ENCODE data around the gene BHLHE23. TPM values are rescaled to one million over a fixed set of nuclear protein-coding genes. Genes with fewer than 3 reads are reported as not detected.

The BHLHE23 gene
- total RNA-seq, 2 experiments from 2014 or later = not detected

GRCh38 chr20:63042448-63043071, 35.8 kb upstream of the BHLHE23 start:
- no TSS peak for BruUV-seq (replicated peaks)
- H3K4me1 ChIP-seq (ENCODE audit: insufficient read depth, low read length, poor library complexity, severe bottlenecking) = no peaks in the 10 kb centered on the region
- H2AFZ ChIP-seq (ENCODE audit: low read length) = no peak overlapping the region
- H3K36me3 ChIP-seq (ENCODE audit: insufficient read depth, low read length) = no peaks in the 10 kb centered on the region
- H3K79me2 ChIP-seq (ENCODE audit: insufficient read depth, low read depth, low read length) = no peaks in the 10 kb centered on the region
- no peak overlapping the region for H3K4me3 ChIP-seq (ENCODE audit: low read depth, low read length, poor library complexity, severe bottlenecking)
- H4K20me1 ChIP-seq (ENCODE audit: insufficient read depth, low read length) = no peaks in the 10 kb centered on the region
- H3K9me2 ChIP-seq (ENCODE audit: insufficient read depth, low read length) = no peaks in the 10 kb centered on the region
- ChIA-PET CTCF (ENCODE audit: unreplicated experiment) (no interaction called here), POLR2A (no interaction called here)
- intact Hi-C loops (cut with micrococcal nuclease; ENCODE audit: unreplicated experiment) = no loop called here
- H3K4me2 ChIP-seq (ENCODE audit: low read length) = no peak overlapping the region
- no peak for DNase-seq (ENCODE audit: low spot score)
- TF ChIP-seq CTCF (conservative IDR thresholded peaks at IDR 0.05; ENCODE audit: low read length) (no peak), EZH2phosphoT487 (IDR thresholded peaks at IDR 0.05; ENCODE audit: borderline replicate concordance, low read depth, low read length) (no peak)
- no peak overlapping the region for H3K27ac ChIP-seq (ENCODE audit: low read depth, low read length, poor library complexity, severe bottlenecking)
- no peaks in the 10 kb centered on the region for H3K9me3 ChIP-seq (ENCODE audit: low read length)

GRCh38 chr20:63041776-63042175, 35.0 kb upstream of the BHLHE23 start:
- H3K36me3 ChIP-seq (ENCODE audit: insufficient read depth, low read length) = no peaks in the 10 kb centered on the region
- no peak overlapping the region for H3K4me3 ChIP-seq (ENCODE audit: low read depth, low read length, poor library complexity, severe bottlenecking)
- no TSS peak for BruUV-seq (replicated peaks)
- ChIA-PET POLR2A (no interaction called here), CTCF (ENCODE audit: unreplicated experiment) (no interaction called here)
- H3K27ac ChIP-seq (ENCODE audit: low read depth, low read length, poor library complexity, severe bottlenecking) = no peak overlapping the region
- DNase-seq (ENCODE audit: low spot score) = no peak
- TF ChIP-seq CTCF (conservative IDR thresholded peaks at IDR 0.05; ENCODE audit: low read length) (no peak), EZH2phosphoT487 (IDR thresholded peaks at IDR 0.05; ENCODE audit: borderline replicate concordance, low read depth, low read length) (no peak)
- no peaks in the 10 kb centered on the region for H4K20me1 ChIP-seq (ENCODE audit: insufficient read depth, low read length)
- no peak overlapping the region for H2AFZ ChIP-seq (ENCODE audit: low read length)
- H3K4me2 ChIP-seq (ENCODE audit: low read length) = no peak overlapping the region
- no peaks in the 10 kb centered on the region for H3K79me2 ChIP-seq (ENCODE audit: insufficient read depth, low read depth, low read length)
- H3K9me2 ChIP-seq (ENCODE audit: insufficient read depth, low read length) = no peaks in the 10 kb centered on the region
- H3K9me3 ChIP-seq (ENCODE audit: low read length) = no peaks in the 10 kb centered on the region
- H3K4me1 ChIP-seq (ENCODE audit: insufficient read depth, low read length, poor library complexity, severe bottlenecking) = no peaks in the 10 kb centered on the region
- intact Hi-C loops (cut with micrococcal nuclease; ENCODE audit: unreplicated experiment) = no loop called here

- Histone ChIP-seq H3K4me2 (ENCODE audit: low read length) (no peak overlapping the region), H3K79me2 (ENCODE audit: insufficient read depth, low read depth, low read length) (no peaks in the 10 kb centered on the region), H3K27ac (ENCODE audit: low read depth, low read length, poor library complexity, severe bottlenecking) (no peak overlapping the region), H3K36me3 (ENCODE audit: insufficient read depth, low read length) (no peaks in the 10 kb centered on the region), H3K9me2 (ENCODE audit: insufficient read depth, low read length) (no peaks in the 10 kb centered on the region), H3K4me1 (ENCODE audit: insufficient read depth, low read length, poor library complexity, severe bottlenecking) (peaks cover 9% of the 10 kb centered on the region), H3K4me3 (ENCODE audit: low read depth, low read length, poor library complexity, severe bottlenecking) (no peak overlapping the region), H3K9me3 (ENCODE audit: low read length) (no peaks in the 10 kb centered on the region), H2AFZ (ENCODE audit: low read length) (no peak overlapping the region), H4K20me1 (ENCODE audit: insufficient read depth, low read length) (no peaks in the 10 kb centered on the region)
- no peak for DNase-seq (ENCODE audit: low spot score)
- no TSS peak for BruUV-seq (replicated peaks)
- no peak for TF ChIP-seq EZH2phosphoT487 (IDR thresholded peaks at IDR 0.05; ENCODE audit: borderline replicate concordance, low read depth, low read length)
- TF ChIP-seq CTCF (conservative IDR thresholded peaks at IDR 0.05; ENCODE audit: low read length) = no peak
- ChIA-PET CTCF (ENCODE audit: unreplicated experiment) (no interaction called here), POLR2A (no interaction called here)
- intact Hi-C loops (cut with micrococcal nuclease; ENCODE audit: unreplicated experiment) = no loop called here
Measured at GRCh38 chr20:63037669-63038268, 31.0 kb upstream of the BHLHE23 start.

Data from OCI-LY7 (cell line).